ENCODE measurements around the gene FFAR1. TPM values are rescaled to one million over a fixed set of nuclear protein-coding genes. Genes with fewer than 3 reads are reported as not detected.

Gene FFAR1
- total RNA-seq, 1 donor from 2014 or later, result not detected

DNA sequence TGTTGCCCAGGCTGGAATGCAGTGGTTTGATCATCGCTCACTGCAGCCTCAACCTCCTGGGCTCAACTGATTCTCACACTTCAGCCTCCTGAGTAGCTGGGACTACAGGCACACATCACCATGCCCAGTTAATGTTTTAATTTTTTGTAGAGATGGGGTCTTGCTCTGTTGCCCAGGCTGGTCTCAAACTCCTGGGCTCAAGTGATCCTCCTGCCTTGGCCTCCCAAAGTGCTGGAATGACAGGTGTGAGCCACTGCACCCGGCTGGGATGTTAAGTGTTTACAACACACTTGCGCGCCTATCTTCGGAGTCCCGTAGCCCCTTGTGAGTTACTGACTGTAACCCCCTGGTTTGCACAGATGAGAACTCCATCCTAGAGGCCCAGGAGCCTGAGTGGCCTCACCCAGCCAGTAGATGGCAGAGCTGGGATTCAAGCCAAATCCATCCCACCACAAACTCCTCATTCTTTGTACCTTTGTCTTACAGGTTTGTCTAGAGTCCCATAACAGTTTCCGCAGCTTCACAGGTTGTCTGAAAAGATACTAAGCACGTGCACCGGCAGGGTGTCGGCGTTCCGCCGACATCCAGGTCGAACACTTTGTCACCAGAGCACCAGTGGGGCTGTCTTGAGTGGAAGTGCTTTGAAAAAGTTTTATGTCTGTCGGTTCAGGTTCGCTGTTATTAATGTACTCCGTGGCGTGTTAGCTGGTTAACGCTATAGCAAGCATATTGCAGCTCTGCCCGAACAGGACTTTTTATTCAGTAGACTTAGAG is 41.0 kb upstream of the FFAR1 start:
- Mint-ChIP-seq H3K36me3 (ENCODE audit: low read depth) (no peaks in the 10 kb centered on the region), H3K9me3 (no peaks in the 10 kb centered on the region), H3K27ac (ENCODE audit: unreplicated experiment) (no peak overlapping the region), H3K4me3 (no peak overlapping the region), H3K27me3 (ENCODE audit: low read depth) (no peaks in the 10 kb centered on the region), H3K4me1 (peaks cover 18% of the 10 kb centered on the region)
- TF ChIP-seq, protein P1, sequence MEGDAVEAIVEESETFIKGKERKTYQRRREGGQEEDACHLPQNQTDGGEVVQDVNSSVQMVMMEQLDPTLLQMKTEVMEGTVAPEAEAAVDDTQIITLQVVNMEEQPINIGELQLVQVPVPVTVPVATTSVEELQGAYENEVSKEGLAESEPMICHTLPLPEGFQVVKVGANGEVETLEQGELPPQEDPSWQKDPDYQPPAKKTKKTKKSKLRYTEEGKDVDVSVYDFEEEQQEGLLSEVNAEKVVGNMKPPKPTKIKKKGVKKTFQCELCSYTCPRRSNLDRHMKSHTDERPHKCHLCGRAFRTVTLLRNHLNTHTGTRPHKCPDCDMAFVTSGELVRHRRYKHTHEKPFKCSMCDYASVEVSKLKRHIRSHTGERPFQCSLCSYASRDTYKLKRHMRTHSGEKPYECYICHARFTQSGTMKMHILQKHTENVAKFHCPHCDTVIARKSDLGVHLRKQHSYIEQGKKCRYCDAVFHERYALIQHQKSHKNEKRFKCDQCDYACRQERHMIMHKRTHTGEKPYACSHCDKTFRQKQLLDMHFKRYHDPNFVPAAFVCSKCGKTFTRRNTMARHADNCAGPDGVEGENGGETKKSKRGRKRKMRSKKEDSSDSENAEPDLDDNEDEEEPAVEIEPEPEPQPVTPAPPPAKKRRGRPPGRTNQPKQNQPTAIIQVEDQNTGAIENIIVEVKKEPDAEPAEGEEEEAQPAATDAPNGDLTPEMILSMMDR (conservative IDR thresholded peaks at IDR 0.05), result peak; percentile 53
- DNase-seq (ENCODE audit: low read depth, low spot score), result no peak

DNA sequence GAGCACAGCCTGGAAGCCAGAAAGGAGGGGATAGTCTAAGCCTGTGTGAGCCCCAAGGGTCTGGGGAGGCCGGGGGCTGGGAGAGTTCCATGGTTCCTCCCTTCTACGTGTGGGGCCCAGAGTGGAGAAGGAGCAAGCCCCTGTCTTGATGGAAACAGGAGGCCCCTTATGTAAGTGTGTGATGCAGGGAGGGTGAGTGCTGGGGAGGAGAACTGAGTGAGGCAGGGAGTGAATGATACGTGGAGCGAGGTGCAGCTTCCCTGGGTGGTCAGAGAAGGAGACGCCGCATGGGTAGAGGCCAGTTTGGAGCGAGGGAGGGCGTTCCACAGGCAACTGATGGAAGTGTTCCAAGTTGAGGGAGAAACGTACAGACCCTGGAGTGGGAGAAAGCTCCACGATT is 39.8 kb upstream of the FFAR1 start:
- TF ChIP-seq, protein P1 (conservative IDR thresholded peaks at IDR 0.05), result no peak
- H3K4me1 Mint-ChIP-seq, result peaks cover 18% of the 10 kb centered on the region
- H3K27me3 Mint-ChIP-seq (ENCODE audit: low read depth), result no peaks in the 10 kb centered on the region
- peak overlapping the region; percentile 94 for H3K27ac Mint-ChIP-seq (ENCODE audit: unreplicated experiment)
- no peaks in the 10 kb centered on the region for H3K36me3 Mint-ChIP-seq (ENCODE audit: low read depth)
- H3K4me3 Mint-ChIP-seq, result no peak overlapping the region
- H3K9me3 Mint-ChIP-seq, result no peaks in the 10 kb centered on the region
- no peak for DNase-seq (ENCODE audit: low read depth, low spot score)

DNA sequence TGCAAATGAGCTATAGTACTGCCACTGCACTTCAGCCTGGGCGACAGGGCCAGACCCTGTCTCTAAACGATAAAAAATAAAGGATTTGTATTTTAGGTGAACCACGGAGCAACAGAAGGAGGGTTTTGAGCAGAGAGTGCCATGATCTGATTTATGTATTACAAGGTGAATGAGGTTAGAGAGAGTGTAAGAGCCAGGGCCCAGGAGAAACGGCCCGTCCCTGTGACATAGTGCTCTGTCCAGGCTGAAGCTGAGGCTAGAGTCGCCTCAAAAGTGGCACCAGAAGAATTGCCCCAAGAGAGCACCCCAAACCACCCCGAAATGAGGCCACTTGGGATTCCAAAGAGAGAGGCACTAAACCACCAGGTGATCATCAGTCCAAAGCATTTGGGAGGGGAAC is 38.8 kb upstream of the FFAR1 start:
- Mint-ChIP-seq H3K27me3 (ENCODE audit: low read depth) (no peaks in the 10 kb centered on the region), H3K4me1 (peaks cover 18% of the 10 kb centered on the region), H3K27ac (ENCODE audit: unreplicated experiment) (no peak overlapping the region), H3K9me3 (no peaks in the 10 kb centered on the region), H3K36me3 (ENCODE audit: low read depth) (no peaks in the 10 kb centered on the region), H3K4me3 (no peak overlapping the region)
- TF ChIP-seq, protein P1 (conservative IDR thresholded peaks at IDR 0.05), result no peak
- DNase-seq (ENCODE audit: low read depth, low spot score), result no peak

DNA sequence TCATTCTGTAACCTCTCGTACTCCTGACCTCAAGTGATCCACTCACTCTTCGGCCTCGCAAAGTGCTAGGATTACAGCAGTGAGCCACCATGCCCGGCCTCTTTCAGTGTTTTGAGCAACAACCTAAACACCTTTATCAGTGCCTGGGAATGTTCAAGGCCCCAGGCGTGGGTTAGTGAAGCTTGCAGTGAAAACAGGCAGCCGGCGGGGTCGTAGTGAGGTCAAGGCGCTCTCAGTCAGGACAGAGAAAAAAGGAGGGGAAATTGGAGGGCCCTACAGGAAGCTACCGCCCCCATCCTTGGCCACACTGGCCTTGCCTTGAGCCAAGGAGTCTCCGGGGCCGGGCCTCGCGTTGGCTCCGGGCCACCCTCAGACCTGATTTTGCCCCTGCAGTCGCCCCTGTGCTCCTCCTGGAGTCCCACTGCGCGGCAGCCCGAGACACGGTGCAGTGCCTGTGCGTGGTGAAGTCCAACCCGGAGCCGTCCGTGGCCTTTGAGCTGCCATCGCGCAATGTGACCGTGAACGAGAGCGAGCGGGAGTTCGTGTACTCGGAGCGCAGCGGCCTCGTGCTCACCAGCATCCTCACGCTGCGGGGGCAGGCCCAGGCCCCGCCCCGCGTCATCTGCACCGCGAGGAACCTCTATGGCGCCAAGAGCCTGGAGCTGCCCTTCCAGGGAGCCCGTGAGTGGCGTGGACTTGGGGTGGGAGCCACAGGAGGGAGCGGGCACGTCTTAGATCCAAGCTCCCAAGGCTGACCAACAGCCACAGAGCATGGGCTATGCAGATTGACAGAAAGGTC is 38.0 kb upstream of the FFAR1 start:
- Mint-ChIP-seq H3K36me3 (ENCODE audit: low read depth) (no peaks in the 10 kb centered on the region), H3K27ac (ENCODE audit: unreplicated experiment) (peak overlapping the region; percentile 35), H3K4me1 (peaks cover 18% of the 10 kb centered on the region), H3K27me3 (ENCODE audit: low read depth) (no peaks in the 10 kb centered on the region), H3K9me3 (no peaks in the 10 kb centered on the region), H3K4me3 (no peak overlapping the region)
- no peak for DNase-seq (ENCODE audit: low read depth, low spot score)
- TF ChIP-seq, protein P1 (conservative IDR thresholded peaks at IDR 0.05), result no peak

DNA sequence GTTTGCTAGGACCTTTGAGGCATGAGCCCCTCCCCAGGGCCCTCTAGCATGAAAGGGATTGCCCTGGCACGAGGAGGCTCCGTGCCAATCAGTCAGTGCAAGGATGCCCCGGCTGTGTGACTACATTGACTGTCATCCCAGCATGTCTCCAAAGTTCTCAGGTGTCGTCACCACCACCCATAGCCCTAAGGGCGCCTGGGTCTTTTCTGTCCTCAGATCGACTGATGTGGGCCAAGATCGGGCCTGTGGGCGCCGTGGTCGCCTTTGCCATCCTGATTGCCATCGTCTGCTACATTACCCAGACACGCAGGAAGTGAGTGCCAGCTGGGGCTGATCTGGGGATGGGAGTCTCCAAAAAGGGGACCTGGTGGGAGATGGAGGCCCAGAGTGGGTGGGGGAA is 37.4 kb upstream of the FFAR1 start:
- no peak for DNase-seq (ENCODE audit: low read depth, low spot score)
- Mint-ChIP-seq H3K4me1 (peaks cover 18% of the 10 kb centered on the region), H3K9me3 (no peaks in the 10 kb centered on the region), H3K27ac (ENCODE audit: unreplicated experiment) (no peak overlapping the region), H3K27me3 (ENCODE audit: low read depth) (no peaks in the 10 kb centered on the region), H3K4me3 (no peak overlapping the region), H3K36me3 (ENCODE audit: low read depth) (no peaks in the 10 kb centered on the region)
- TF ChIP-seq, protein P1 (conservative IDR thresholded peaks at IDR 0.05), result no peak

Measured in neural crest cell (in vitro differentiated cells).